ENCODE results near the gene TMX3.

TMX3 gene

GRCh38 chr18:68693091-68693815, 21.7 kb downstream of the TMX3 start:
- DNase-seq (ENCODE audit: insufficient read length, low spot score) = no peak
- FAIRE-seq = no peak
- no peak for TF ChIP-seq POLR2A (IDR thresholded peaks at IDR 0.05; ENCODE audit: low read depth, low read length)

- FAIRE-seq (no peak), DNase-seq (ENCODE audit: insufficient read length, low spot score) (no peak)
- TF ChIP-seq POLR2A (IDR thresholded peaks at IDR 0.05; ENCODE audit: low read depth, low read length) = no peak
Measured at GRCh38 chr18:68679528-68679927, 35.4 kb downstream of the TMX3 start.

GRCh38 chr18:68676913-68677312, 38.0 kb downstream of the TMX3 start:
- DNase-seq (ENCODE audit: insufficient read length, low spot score) = no peak
- no peak for FAIRE-seq
- no peak for TF ChIP-seq POLR2A (IDR thresholded peaks at IDR 0.05; ENCODE audit: low read depth, low read length)

GRCh38 chr18:68667121-68667520, 47.8 kb downstream of the TMX3 start:
- no peak for TF ChIP-seq POLR2A (IDR thresholded peaks at IDR 0.05; ENCODE audit: low read depth, low read length)
- FAIRE-seq (no peak), DNase-seq (ENCODE audit: insufficient read length, low spot score) (no peak)

GRCh38 chr18:68666381-68666780, 48.5 kb downstream of the TMX3 start:
- no peak for TF ChIP-seq POLR2A (IDR thresholded peaks at IDR 0.05; ENCODE audit: low read depth, low read length)
- DNase-seq (ENCODE audit: insufficient read length, low spot score) (no peak), FAIRE-seq (no peak)

- FAIRE-seq = no peak
- no peak for DNase-seq (ENCODE audit: insufficient read length, low spot score)
- TF ChIP-seq POLR2A (IDR thresholded peaks at IDR 0.05; ENCODE audit: low read depth, low read length) = no peak
Measured at GRCh38 chr18:68665628-68666027, 49.3 kb downstream of the TMX3 start.

GRCh38 chr18:68662754-68663153, 52.2 kb downstream of the TMX3 start:
- peak; percentile 11 for FAIRE-seq
- peak; percentile 1 for DNase-seq (ENCODE audit: insufficient read length, low spot score)
- no peak for TF ChIP-seq POLR2A (IDR thresholded peaks at IDR 0.05; ENCODE audit: low read depth, low read length)

- DNase-seq (ENCODE audit: insufficient read length, low spot score) (no peak), FAIRE-seq (no peak)
- no peak for TF ChIP-seq POLR2A (IDR thresholded peaks at IDR 0.05; ENCODE audit: low read depth, low read length)
Measured at GRCh38 chr18:68660354-68661183, 54.3 kb downstream of the TMX3 start.

- no peak for DNase-seq (ENCODE audit: insufficient read length, low spot score)
- no peak for FAIRE-seq
- no peak for TF ChIP-seq POLR2A (IDR thresholded peaks at IDR 0.05; ENCODE audit: low read depth, low read length)
Measured at GRCh38 chr18:68648191-68648590, 66.7 kb downstream of the TMX3 start.

- no peak for TF ChIP-seq POLR2A (IDR thresholded peaks at IDR 0.05; ENCODE audit: low read depth, low read length)
- DNase-seq (ENCODE audit: insufficient read length, low spot score) (no peak), FAIRE-seq (no peak)
Measured at GRCh38 chr18:68642003-68642402, 72.9 kb downstream of the TMX3 start.

- no peak for TF ChIP-seq POLR2A (IDR thresholded peaks at IDR 0.05; ENCODE audit: low read depth, low read length)
- FAIRE-seq (no peak), DNase-seq (ENCODE audit: insufficient read length, low spot score) (no peak)
Measured at GRCh38 chr18:68640861-68641260, 74.0 kb downstream of the TMX3 start.

GRCh38 chr18:68638613-68639012, 76.3 kb downstream of the TMX3 start:
- FAIRE-seq (no peak), DNase-seq (ENCODE audit: insufficient read length, low spot score) (no peak)

GRCh38 chr18:68627812-68628211, 87.1 kb downstream of the TMX3 start:
- no peak for TF ChIP-seq POLR2A (IDR thresholded peaks at IDR 0.05; ENCODE audit: low read depth, low read length)
- FAIRE-seq (no peak), DNase-seq (ENCODE audit: insufficient read length, low spot score) (no peak)

More at GRCh38 chr18:68638613-68639012, 76.3 kb downstream of the TMX3 start:
- TF ChIP-seq POLR2A (IDR thresholded peaks at IDR 0.05; ENCODE audit: low read depth, low read length) = no peak
